HepG2 (cell line): ENCODE results near the gene PLEKHG4. TPM values are rescaled to one million over a fixed set of nuclear protein-coding genes. Genes with fewer than 3 reads are reported as not detected.

Experiments
- MTA1 ChIP-seq: sonication (generic); formaldehyde crosslinking; IDR thresholded peaks from 2 replicates; pipeline ENCODE4 v1.4.0; 2020; ENCODE audit warnings: missing genetic modification reagents, mild to moderate bottlenecking, borderline replicate concordance
- MXD4 ChIP-seq: IDR thresholded peaks from 2 replicates; pipeline ENCODE4 v1.6.1; 2016; ENCODE audit warnings: mild to moderate bottlenecking, missing biosample characterization, missing genetic modification reagents
- NFATC3 ChIP-seq: sonication (generic); formaldehyde crosslinking; IDR thresholded peaks from 2 replicates; pipeline ENCODE4 v1.5.1; 2020; ENCODE audit warnings: mild to moderate bottlenecking, missing genetic modification reagents
- ZNF205 ChIP-seq: IDR thresholded peaks from 2 replicates; pipeline ENCODE4 v1.6.1; 2018; ENCODE audit warnings: missing biosample characterization, missing genetic modification reagents
- ZNF460 ChIP-seq: sonication (generic); formaldehyde crosslinking; IDR thresholded peaks from 2 replicates; pipeline ENCODE4 v1.5.1; 2020; ENCODE audit warnings: missing genetic modification reagents, mild to moderate bottlenecking, borderline replicate concordance
- ZNF782 ChIP-seq: sonication (generic); formaldehyde crosslinking; IDR thresholded peaks from 2 replicates; pipeline ENCODE4 v1.4.0; 2020; ENCODE audit warnings: missing genetic modification reagents, mild to moderate bottlenecking, borderline replicate concordance
- ZNF879 ChIP-seq: sonication (generic); formaldehyde crosslinking; IDR thresholded peaks from 2 replicates; pipeline ENCODE4 v1.8.1; 2023; ENCODE audit warnings: missing genetic modification reagents
- ZNF883 ChIP-seq: sonication (generic); formaldehyde crosslinking; IDR thresholded peaks from 2 replicates; pipeline ENCODE4 v1.5.1; 2020; ENCODE audit warnings: mild to moderate bottlenecking, missing genetic modification reagents; ENCODE audit errors: not compliant biosample characterization
- polyA plus RNA-seq, 8 experiments: library from polyadenylated mRNA; depleted of rRNA in 3 of 8; stranded (reverse) in 7 of 8; unstranded in 1 of 8; fragments of >200 nt; fragmentation: Illumina TruSeq in 4 of 8; extraction: Trizol in 4 of 8; gene quantifications; 2 replicates each; pipeline versions ENCODE4 v1.2.1 to v1.2.3, GENCODE V29; 2011 to 2016; ENCODE audit warnings: low read depth in 4 of 8, missing spikeins in 1 of 8, mixed read lengths in 1 of 8; ENCODE audit not compliant: insufficient read depth in 1 of 8
- total RNA-seq, 5 experiments: library from RNA; depleted of rRNA; stranded (reverse); fragments of >200 nt; fragmentation: Illumina TruSeq; extraction: Trizol; gene quantifications; 2 replicates each; pipeline ENCODE4 v1.2.3, GENCODE V29; 2016; ENCODE audit warnings: low read depth in 1 of 5
- TF ChIP-seq, protein P1 (sequence below): sonication (generic); formaldehyde crosslinking; IDR thresholded peaks from 2 replicates; pipeline ENCODE4 v1.5.1; 2020; ENCODE audit warnings: mild to moderate bottlenecking, missing genetic modification reagents, borderline replicate concordance
- TF ChIP-seq, protein P2 (sequence below): sonication (generic); formaldehyde crosslinking; IDR thresholded peaks from 2 replicates; pipeline ENCODE4 v1.8.1; 2022; ENCODE audit warnings: mild to moderate bottlenecking, missing genetic modification reagents
- TF ChIP-seq, protein P3 (sequence below): sonication (generic); formaldehyde crosslinking; IDR thresholded peaks from 2 replicates; pipeline ENCODE4 v1.8.0; 2022; ENCODE audit warnings: mild to moderate bottlenecking, missing genetic modification reagents; ENCODE audit not compliant: insufficient replicate concordance
- TF ChIP-seq, protein P4 (sequence below): sonication (generic); formaldehyde crosslinking; IDR thresholded peaks from 2 replicates; pipeline ENCODE4 v1.4.0; 2020; ENCODE audit warnings: mild to moderate bottlenecking, missing genetic modification reagents
- TF ChIP-seq, protein P5 (sequence below): sonication (generic); formaldehyde crosslinking; IDR thresholded peaks from 2 replicates; pipeline ENCODE4 v1.8.0; 2022; ENCODE audit warnings: mild to moderate bottlenecking, missing genetic modification reagents, moderate library complexity

The PLEKHG4 gene
- total and polyA plus RNA-seq, 2 of the 13 experiments (the other 11 are each of a cell fraction or from before 2014, with no cell fraction given): 7.1 to 13.6 TPM

DNA sequence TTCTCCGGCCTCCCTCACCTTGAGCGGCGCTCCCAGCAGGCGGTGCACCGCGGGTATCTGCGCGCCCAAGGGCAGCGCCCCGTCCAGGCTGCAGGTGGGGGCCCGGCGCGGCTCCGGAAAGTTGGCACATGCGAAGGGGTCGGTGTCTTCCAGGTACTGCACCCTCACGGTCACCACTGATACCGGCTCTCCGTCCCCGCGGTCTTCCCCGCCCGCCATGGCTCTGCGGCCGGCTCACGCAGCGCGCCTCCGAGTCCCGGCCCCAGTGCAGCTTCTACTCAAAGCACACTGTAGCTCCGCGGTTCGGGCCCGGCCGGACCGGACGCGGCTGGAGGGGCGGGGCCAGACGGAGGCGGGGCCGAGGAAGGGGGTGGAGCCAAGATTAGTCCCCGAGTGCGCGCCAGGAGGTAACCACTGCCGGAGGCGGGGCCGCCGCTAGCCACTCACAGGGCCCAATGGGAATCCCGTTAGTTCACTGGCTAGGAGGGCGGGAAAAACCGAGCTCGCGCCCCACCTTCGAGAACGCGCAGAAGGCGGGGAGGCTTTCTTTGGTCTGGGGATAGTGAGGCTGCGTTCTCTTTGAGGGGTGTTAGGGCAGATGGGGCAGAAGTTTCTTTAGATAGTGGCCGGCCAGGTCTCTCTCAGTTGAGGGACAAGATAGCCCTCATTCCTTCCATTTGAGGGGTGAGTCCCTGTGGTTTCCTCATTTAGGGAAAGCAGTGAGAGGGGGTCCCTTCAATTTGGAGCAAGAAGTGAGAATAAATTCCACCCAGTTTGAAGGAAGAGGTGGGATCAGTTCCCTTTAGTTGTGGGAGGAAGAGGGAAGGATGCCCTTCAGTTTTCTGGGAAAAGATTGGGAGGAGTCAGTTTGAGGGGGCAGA is 31.9 kb upstream of the PLEKHG4 start, which contains the start of gene FHOD1 (continued):
- TF ChIP-seq, protein P1, sequence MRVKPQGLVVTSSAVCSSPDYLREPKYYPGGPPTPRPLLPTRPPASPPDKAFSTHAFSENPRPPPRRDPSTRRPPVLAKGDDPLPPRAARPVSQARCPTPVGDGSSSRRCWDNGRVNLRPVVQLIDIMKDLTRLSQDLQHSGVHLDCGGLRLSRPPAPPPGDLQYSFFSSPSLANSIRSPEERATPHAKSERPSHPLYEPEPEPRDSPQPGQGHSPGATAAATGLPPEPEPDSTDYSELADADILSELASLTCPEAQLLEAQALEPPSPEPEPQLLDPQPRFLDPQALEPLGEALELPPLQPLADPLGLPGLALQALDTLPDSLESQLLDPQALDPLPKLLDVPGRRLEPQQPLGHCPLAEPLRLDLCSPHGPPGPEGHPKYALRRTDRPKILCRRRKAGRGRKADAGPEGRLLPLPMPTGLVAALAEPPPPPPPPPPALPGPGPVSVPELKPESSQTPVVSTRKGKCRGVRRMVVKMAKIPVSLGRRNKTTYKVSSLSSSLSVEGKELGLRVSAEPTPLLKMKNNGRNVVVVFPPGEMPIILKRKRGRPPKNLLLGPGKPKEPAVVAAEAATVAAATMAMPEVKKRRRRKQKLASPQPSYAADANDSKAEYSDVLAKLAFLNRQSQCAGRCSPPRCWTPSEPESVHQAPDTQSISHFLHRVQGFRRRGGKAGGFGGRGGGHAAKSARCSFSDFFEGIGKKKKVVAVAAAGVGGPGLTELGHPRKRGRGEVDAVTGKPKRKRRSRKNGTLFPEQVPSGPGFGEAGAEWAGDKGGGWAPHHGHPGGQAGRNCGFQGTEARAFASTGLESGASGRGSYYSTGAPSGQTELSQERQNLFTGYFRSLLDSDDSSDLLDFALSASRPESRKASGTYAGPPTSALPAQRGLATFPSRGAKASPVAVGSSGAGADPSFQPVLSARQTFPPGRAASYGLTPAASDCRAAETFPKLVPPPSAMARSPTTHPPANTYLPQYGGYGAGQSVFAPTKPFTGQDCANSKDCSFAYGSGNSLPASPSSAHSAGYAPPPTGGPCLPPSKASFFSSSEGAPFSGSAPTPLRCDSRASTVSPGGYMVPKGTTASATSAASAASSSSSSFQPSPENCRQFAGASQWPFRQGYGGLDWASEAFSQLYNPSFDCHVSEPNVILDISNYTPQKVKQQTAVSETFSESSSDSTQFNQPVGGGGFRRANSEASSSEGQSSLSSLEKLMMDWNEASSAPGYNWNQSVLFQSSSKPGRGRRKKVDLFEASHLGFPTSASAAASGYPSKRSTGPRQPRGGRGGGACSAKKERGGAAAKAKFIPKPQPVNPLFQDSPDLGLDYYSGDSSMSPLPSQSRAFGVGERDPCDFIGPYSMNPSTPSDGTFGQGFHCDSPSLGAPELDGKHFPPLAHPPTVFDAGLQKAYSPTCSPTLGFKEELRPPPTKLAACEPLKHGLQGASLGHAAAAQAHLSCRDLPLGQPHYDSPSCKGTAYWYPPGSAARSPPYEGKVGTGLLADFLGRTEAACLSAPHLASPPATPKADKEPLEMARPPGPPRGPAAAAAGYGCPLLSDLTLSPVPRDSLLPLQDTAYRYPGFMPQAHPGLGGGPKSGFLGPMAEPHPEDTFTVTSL (CRISPR knock-in tag): peak; percentile 76
- TF ChIP-seq ZNF782 (CRISPR knock-in tag) (no peak; the same call in 1 of the 2 replicates), MTA1 (CRISPR knock-in tag) (peak; percentile 45; the same call in 1 of the 2 replicates), ZNF883 (peak; percentile 76), MXD4 (peak; percentile 86), ZNF460 (peak; percentile 41), NFATC3 (0 out of 2 replicates have a peak, but pooled peaks have one; percentile 17), ZNF879 (0 out of 2 replicates have a peak, but pooled peaks have one; percentile 38), ZNF205 (peak; percentile 66; the same call in 1 of the 2 replicates)
- TF ChIP-seq, protein P2, sequence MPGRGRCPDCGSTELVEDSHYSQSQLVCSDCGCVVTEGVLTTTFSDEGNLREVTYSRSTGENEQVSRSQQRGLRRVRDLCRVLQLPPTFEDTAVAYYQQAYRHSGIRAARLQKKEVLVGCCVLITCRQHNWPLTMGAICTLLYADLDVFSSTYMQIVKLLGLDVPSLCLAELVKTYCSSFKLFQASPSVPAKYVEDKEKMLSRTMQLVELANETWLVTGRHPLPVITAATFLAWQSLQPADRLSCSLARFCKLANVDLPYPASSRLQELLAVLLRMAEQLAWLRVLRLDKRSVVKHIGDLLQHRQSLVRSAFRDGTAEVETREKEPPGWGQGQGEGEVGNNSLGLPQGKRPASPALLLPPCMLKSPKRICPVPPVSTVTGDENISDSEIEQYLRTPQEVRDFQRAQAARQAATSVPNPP (CRISPR knock-in tag): peak; percentile 88; the same call in 1 of the 2 replicates
- TF ChIP-seq, protein P3, sequence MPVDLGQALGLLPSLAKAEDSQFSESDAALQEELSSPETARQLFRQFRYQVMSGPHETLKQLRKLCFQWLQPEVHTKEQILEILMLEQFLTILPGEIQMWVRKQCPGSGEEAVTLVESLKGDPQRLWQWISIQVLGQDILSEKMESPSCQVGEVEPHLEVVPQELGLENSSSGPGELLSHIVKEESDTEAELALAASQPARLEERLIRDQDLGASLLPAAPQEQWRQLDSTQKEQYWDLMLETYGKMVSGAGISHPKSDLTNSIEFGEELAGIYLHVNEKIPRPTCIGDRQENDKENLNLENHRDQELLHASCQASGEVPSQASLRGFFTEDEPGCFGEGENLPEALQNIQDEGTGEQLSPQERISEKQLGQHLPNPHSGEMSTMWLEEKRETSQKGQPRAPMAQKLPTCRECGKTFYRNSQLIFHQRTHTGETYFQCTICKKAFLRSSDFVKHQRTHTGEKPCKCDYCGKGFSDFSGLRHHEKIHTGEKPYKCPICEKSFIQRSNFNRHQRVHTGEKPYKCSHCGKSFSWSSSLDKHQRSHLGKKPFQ (CRISPR knock-in tag): peak; percentile 53
- TF ChIP-seq, protein P4, sequence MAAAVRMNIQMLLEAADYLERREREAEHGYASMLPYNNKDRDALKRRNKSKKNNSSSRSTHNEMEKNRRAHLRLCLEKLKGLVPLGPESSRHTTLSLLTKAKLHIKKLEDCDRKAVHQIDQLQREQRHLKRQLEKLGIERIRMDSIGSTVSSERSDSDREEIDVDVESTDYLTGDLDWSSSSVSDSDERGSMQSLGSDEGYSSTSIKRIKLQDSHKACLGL (CRISPR knock-in tag): peak; percentile 79; the same call in 1 of the 2 replicates
- TF ChIP-seq, protein P5, sequence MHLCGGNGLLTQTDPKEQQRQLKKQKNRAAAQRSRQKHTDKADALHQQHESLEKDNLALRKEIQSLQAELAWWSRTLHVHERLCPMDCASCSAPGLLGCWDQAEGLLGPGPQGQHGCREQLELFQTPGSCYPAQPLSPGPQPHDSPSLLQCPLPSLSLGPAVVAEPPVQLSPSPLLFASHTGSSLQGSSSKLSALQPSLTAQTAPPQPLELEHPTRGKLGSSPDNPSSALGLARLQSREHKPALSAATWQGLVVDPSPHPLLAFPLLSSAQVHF: peak; percentile 56; the same call in 1 of the 2 replicates
